Measurements from ENCODE around the gene FH.

- TF ChIP-seq CTCF (IDR thresholded peaks at IDR 0.05; ENCODE audit: low read depth, low read length, poor library complexity, severe bottlenecking) (no peak), EZH2phosphoT487 (IDR thresholded peaks at IDR 0.05; ENCODE audit: borderline replicate concordance, low read length) (no peak)
Measured at GRCh38 chr1:241560146-241560848, 40.7 kb upstream of the FH start.
